Kidney epithelial cell (primary cell): ENCODE data around the gene INTS12. TPM values are rescaled to one million over a fixed set of nuclear protein-coding genes. Genes with fewer than 3 reads are reported as not detected.

Experiments used
- DNase-seq: peaks from one replicate; pipeline ENCODE4 v3.0.0-alpha.2; 2010; ENCODE audit warnings: low read depth
- H3K27me3 ChIP-seq: 2 replicates; pipeline ENCODE4 v1.6.0; 2011; ENCODE audit warnings: low read length; ENCODE audit not compliant: control insufficient read depth, insufficient read depth
- H3K36me3 ChIP-seq: 2 replicates; pipeline ENCODE4 v1.5.1; 2011; ENCODE audit warnings: low read length; ENCODE audit not compliant: control insufficient read depth, insufficient read depth
- H3K4me3 ChIP-seq: 2 replicates; pipeline ENCODE4 v1.5.1; 2011; ENCODE audit warnings: low read depth, mild to moderate bottlenecking, control low read depth, low read length
- total RNA-seq: library from RNA; depleted of rRNA; stranded (reverse); fragments of >200 nt; gene quantifications from 2 replicates; pipeline ENCODE4 v1.2.3, GENCODE V29; 2015
- TF ChIP-seq, protein P1 (sequence below): IDR thresholded peaks from 2 replicates; pipeline ENCODE4 v1.5.1; 2011; ENCODE audit warnings: mild to moderate bottlenecking, moderate library complexity, low read length, control low read depth, inconsistent platforms; ENCODE audit not compliant: insufficient read depth, poor library complexity, severe bottlenecking

Gene INTS12
- total RNA-seq, 1 donor from 2014 or later = 30.7 TPM

DNA sequence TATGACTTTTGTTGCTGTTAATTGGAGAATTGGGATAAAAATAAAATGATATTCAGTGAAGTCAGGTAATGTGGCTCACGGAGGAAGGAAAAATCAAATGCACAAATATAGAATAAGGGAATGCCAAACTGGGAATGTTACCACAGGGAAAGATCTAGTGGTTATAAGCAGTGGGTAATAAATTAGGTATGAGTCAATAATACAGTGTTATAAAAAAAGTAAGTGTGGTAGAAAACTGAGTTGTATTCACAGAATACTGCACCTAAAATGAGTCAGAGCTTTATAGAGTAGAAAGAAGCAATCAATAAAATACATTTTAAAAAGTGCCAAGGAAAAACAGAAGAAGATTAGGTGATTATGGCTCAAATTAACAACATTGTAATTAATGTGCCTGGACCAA is 34.5 kb downstream of the INTS12 start:
- H3K27me3 ChIP-seq = no peaks in the 10 kb centered on the region
- no peak overlapping the region for H3K4me3 ChIP-seq
- TF ChIP-seq, protein P1, sequence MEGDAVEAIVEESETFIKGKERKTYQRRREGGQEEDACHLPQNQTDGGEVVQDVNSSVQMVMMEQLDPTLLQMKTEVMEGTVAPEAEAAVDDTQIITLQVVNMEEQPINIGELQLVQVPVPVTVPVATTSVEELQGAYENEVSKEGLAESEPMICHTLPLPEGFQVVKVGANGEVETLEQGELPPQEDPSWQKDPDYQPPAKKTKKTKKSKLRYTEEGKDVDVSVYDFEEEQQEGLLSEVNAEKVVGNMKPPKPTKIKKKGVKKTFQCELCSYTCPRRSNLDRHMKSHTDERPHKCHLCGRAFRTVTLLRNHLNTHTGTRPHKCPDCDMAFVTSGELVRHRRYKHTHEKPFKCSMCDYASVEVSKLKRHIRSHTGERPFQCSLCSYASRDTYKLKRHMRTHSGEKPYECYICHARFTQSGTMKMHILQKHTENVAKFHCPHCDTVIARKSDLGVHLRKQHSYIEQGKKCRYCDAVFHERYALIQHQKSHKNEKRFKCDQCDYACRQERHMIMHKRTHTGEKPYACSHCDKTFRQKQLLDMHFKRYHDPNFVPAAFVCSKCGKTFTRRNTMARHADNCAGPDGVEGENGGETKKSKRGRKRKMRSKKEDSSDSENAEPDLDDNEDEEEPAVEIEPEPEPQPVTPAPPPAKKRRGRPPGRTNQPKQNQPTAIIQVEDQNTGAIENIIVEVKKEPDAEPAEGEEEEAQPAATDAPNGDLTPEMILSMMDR = no peak
- DNase-seq = no peak
- no peaks in the 10 kb centered on the region for H3K36me3 ChIP-seq

- TF ChIP-seq, protein P1 = no peak
- no peak for DNase-seq
- no peak overlapping the region for H3K4me3 ChIP-seq
- no peaks in the 10 kb centered on the region for H3K36me3 ChIP-seq
- H3K27me3 ChIP-seq = no peaks in the 10 kb centered on the region
Observed at GRCh38 chr4:105671301-105671700, 37.2 kb downstream of the INTS12 start.

- H3K4me3 ChIP-seq = no peak overlapping the region
- no peaks in the 10 kb centered on the region for H3K36me3 ChIP-seq
- DNase-seq = no peak
- no peaks in the 10 kb centered on the region for H3K27me3 ChIP-seq
- TF ChIP-seq, protein P1 = no peak
Observed at GRCh38 chr4:105670684-105671083, 37.8 kb downstream of the INTS12 start.

- H3K36me3 ChIP-seq = no peaks in the 10 kb centered on the region
- TF ChIP-seq, protein P1 = peak; percentile 10
- no peaks in the 10 kb centered on the region for H3K27me3 ChIP-seq
- no peak overlapping the region for H3K4me3 ChIP-seq
- DNase-seq = no peak
Observed at GRCh38 chr4:105666693-105667092, 41.8 kb downstream of the INTS12 start.

- no peaks in the 10 kb centered on the region for H3K27me3 ChIP-seq
- no peak for DNase-seq
- H3K36me3 ChIP-seq = no peaks in the 10 kb centered on the region
- TF ChIP-seq, protein P1 = no peak
- H3K4me3 ChIP-seq = no peak overlapping the region
Observed at GRCh38 chr4:105662935-105663675, 45.4 kb downstream of the INTS12 start.

GRCh38 chr4:105661028-105661427 is 47.5 kb downstream of the INTS12 start:
- no peak overlapping the region for H3K4me3 ChIP-seq
- H3K27me3 ChIP-seq = no peaks in the 10 kb centered on the region
- no peak for DNase-seq
- TF ChIP-seq, protein P1 = no peak
- no peaks in the 10 kb centered on the region for H3K36me3 ChIP-seq
